Muscle of arm (tissue), 12 donors: Measurements from ENCODE around the gene TSC2. TPM values are rescaled to one million over a fixed set of nuclear protein-coding genes. Genes with fewer than 3 reads are reported as not detected.
"Not testable (repeated sequence)": the region's sequence is repeated elsewhere in the genome, so short reads cannot be mapped to it uniquely, and the experiment has no call there.

Experiments
- DNase-seq: peaks from one replicate; pipeline ENCODE4 v3.0.0-alpha.2; 2013
- polyA plus RNA-seq, 12 donors: library from polyadenylated mRNA; unstranded; fragments of 120-200 nt; gene quantifications; one replicate each; pipeline ENCODE4 v1.2.1, GENCODE V29; 2013; ENCODE audit not compliant: insufficient read length in 12 of 12

Gene TSC2
- polyA plus RNA-seq, 12 donors: 62.0 to 1,357 (median 75.2) TPM

GRCh38 chr16:2008631-2009163, 39.1 kb upstream of the TSC2 start:
- DNase-seq: no peak

- no peak for DNase-seq
Observed at GRCh38 chr16:2009164-2009711, 38.5 kb upstream of the TSC2 start.

- peak; percentile 88 for DNase-seq
Observed at GRCh38 chr16:2009791-2010510, 37.8 kb upstream of the TSC2 start, which contains the start of gene ZNF598. ZNF598 (minus strand) TSS chr16:2009821.

- not testable (repeated sequence) for DNase-seq
Observed at GRCh38 chr16:2011726-2012125, 36.1 kb upstream of the TSC2 start.

DNA sequence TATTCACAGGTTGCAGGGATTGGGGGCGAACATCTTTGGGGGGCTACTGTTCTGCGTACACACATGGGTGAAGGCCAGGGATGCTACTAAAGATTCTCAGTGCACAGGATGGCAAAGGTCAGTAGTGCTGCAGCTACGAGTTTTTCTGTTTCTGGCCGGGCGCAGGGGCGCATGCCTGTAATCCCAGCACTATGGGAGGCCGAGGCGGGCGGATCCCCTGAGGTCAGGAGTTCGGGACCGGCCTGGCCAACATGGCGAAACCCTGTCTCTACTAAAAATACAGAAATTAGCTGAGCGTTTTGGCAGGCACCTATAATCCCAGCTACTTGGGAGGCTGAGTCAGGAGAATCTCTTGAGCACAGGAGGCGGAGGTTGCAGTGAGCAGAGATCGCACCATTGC, 34.3 kb upstream of the TSC2 start:
- DNase-seq: no peak

DNA sequence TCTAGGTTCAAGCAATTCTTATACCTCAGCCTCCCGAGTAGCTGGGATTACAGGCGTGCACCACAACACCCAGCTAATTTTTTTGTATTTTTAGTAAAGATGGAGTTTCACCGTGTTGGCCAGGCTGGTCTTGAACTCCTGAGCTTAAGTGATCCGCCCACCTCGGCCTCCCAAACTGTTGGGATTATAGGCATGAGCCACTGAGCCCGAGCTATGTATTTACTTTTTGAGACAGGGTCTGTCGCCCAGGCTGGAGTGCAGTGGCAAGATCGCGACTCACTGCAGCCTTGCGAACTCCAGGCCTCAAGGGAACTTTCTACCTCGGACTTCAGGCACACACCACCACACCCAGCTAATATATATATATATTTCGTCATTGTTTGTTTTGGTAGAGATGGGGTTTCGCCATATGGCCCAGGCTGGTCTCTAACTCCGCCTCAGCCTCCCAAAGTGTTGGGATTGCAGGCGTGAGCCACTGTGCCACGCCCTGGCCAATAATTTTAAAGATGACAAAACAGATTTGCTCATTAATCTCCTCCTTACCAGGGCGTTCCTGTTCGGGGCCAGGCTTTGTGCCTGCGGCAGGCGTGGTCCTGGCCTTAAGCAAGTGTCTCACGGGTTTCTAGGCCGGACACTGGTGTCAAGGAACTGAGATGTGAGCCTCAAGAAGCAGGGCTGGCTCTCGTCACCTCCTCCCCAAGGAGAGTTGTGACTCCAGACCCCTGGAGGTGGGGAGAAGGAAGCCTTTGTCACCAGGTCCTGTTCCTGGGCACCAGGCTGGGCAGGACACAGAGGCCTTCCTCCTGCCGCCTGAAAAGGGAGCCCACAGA, 32.5 kb upstream of the TSC2 start:
- no peak for DNase-seq

- DNase-seq: no peak
Observed at GRCh38 chr16:2015947-2016208, 31.9 kb upstream of the TSC2 start.

DNA sequence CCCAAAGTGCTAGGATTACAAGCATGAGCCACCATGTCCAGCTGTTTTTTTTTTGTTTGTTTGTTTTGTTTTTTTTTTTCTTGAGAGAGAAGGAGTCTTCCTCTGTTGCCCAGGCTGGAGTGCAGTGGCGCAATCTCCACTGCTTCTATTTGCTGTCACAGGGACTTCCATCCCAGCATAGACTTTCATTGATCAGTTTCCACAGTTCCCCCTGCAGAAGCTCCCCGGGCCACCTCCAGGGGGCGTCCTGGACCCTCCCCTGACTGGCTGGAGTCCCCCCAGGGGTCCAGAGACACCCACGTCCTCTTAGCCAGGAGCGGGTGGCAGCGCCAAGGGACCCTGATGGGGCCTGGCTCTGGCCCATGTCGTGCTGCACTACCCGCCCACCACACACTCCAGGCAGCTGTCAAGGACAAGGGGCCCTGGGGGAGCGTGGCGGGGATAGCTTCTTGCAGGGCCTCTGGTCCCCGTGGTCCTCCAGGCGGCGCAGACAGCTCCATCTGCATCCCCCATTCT, 31.3 kb upstream of the TSC2 start:
- no peak for DNase-seq

GRCh38 chr16:2019518-2019920, 28.3 kb upstream of the TSC2 start, which contains the start of gene NPW:
NPW (plus strand) TSS chr16:2019785.
- DNase-seq: no peak

- DNase-seq: no peak
Observed at GRCh38 chr16:2019921-2020831, 27.6 kb upstream of the TSC2 start.

DNA sequence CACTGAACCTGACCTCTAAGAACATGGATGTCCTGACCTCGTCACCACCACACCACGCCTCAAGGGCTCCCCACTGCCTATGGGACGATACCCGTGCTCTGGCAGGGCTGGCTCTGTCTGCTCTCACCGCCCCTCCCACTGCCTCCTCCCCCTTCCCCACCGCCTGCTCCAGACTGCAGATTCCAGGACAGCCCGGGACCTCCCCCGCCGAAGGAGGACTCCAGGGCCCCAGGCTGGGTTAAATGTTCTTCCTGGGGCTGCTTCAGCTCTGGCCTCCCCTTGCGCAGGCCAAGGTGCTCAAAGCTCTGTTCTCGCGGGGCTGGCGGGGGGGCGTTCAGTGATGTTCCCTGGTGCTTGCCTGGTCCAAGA, 25.1 kb upstream of the TSC2 start:
- no peak for DNase-seq

GRCh38 chr16:2023092-2024031, 24.4 kb upstream of the TSC2 start:
- DNase-seq: peak; percentile 94

- DNase-seq: no peak
Observed at GRCh38 chr16:2024032-2024420, 23.8 kb upstream of the TSC2 start.

DNA sequence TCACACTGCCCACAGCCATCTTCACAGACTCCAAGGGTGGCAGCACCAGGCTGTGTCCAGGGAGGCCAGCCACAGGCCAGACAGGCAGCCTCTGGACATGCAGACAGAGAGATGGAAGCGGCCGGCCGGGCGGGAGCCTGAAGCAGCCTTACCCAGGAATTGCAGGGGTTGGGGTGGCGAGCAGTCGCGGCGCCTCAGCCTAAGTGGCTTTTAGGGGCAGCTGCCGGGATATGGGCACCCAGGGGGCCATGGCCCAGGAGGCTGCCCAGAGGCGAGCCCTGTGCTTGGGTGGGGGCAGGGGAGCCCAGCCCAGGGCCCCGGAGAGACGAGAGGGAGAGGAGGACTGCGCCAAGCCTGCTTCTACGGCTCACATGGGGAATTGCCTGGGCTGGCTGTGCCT, 22.5 kb upstream of the TSC2 start:
- no peak for DNase-seq

DNA sequence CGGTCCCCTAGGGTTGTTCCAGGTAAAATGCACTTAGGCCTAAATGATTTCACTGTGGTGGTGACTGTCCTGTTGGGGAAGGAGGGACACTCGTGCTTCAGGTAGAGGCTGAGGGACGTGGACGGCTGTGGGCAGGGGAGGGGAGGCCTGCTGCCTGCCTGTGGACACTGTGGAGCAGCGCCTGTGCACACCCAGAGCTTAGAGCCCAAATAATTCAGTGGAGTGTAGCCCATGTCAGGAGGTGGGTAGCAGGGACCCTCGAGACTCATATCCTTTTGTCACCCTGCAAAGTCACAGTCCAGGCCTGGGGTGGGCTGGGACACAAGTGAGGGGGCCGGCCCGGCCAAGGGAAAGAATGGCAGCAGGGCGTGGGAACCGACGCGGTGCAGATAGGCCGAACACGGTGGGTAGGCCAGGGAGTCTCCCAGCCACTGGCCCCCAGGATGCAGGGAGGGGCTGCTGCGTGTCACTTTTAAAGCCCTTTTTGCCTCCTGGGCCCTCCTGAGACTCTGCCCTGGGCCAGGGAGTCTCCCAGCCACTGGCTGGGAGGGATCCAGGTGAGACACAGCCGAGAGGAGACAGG, 21.8 kb upstream of the TSC2 start:
- no peak for DNase-seq

- DNase-seq: no peak
Observed at GRCh38 chr16:2026461-2027023, 21.2 kb upstream of the TSC2 start, which contains the start of gene NHERF2. NHERF2 (plus strand) TSS chr16:2026902; CDS start chr16:2027006, 104 bp downstream.

DNA sequence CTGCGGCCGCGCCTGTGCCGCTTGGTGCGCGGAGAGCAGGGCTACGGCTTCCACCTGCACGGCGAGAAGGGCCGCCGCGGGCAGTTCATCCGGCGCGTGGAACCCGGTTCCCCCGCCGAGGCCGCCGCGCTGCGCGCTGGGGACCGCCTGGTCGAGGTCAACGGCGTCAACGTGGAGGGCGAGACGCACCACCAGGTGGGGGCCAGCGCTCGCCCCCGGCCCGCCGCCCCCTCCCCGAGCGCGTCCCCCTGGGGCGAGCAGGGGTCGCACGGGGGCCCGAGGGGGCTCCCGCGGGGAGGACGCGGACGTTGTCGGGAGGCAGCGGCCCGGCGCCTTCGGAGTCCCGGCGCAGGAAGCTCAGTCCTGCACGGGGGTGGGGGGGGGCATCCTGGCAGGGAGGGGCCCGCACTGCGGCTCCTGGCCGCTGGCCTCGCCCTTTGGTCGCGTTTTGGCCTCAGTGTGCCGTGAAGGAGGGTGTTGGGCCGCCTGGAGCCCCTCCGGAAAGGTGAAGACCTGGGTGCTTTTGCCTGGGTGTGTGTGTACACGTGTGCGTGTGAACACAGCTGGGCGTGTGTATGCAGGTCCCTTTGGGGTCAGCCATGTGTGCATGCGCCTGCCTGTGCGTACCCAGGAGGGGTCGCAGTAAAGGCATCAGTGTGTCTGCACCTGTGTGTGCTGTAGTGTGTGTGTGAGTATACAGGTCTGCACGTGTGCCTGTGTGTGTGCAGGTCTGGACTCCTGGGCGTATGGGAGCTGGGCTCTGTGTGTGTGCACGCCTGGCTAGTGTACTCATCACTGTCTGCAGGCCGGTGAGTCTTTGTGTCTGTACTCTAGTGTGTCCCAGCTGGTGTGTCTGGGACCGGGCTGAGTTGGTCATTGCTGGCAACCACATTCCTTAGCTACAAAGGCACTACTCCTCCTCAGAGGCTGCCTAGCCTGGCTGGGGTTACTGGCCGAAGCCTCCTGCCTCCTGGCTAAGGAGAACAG, 20.5 kb upstream of the TSC2 start:
- DNase-seq: no peak

DNA sequence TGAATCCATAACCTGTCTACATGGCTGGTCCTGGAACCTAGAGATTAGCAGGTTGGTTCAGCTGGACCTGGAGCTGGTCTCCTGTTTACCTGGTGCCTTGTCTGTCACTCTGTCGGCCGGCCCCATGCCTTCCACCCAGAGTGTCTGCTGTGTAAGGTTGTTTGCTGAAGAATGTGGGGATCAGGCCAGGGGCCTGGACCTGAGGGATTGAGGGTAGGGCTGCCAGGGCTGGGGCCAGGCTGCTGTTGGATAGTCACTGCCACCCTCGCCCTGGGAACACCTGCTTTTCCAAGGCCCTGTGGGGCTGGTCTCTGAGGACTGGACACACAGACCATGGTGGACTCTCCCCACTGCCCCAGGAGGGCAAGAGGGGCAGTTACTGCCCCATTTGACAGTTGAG, 19.6 kb upstream of the TSC2 start:
- DNase-seq: no peak
